ENCODE measurements around the gene STXBP6.

DNA sequence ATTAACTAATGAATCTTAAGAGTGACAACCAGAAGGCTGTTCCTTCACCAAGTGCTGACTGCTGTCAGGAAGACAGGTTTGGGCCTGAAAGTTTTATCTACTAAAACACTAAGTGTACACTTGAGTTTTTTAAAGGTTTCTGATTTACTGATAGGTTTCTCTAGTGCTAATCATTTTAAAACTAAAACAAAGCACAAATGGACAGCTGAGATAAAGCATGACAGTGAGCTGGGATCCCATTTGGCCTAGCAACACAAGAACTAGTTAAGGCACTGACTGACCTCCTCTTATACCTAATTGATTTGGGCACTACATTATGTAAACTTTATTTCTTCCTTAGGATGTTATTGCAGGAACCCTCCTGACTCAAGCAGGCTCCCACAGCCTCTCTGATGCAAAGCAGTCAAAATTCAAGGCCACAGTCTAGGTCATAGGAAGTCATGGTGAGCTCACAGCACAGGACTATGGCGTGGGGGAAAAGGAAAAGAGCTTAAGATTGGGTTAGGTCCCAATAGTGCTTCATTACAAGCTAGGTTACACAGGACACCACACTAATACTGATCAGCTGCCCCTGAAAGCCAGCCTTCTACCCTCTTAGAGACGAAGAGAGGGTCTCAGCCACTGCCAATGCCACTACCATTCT, 3.5 kb downstream of the STXBP6 start:
- TF ChIP-seq, protein P1, sequence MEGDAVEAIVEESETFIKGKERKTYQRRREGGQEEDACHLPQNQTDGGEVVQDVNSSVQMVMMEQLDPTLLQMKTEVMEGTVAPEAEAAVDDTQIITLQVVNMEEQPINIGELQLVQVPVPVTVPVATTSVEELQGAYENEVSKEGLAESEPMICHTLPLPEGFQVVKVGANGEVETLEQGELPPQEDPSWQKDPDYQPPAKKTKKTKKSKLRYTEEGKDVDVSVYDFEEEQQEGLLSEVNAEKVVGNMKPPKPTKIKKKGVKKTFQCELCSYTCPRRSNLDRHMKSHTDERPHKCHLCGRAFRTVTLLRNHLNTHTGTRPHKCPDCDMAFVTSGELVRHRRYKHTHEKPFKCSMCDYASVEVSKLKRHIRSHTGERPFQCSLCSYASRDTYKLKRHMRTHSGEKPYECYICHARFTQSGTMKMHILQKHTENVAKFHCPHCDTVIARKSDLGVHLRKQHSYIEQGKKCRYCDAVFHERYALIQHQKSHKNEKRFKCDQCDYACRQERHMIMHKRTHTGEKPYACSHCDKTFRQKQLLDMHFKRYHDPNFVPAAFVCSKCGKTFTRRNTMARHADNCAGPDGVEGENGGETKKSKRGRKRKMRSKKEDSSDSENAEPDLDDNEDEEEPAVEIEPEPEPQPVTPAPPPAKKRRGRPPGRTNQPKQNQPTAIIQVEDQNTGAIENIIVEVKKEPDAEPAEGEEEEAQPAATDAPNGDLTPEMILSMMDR (IDR thresholded peaks at IDR 0.05) = no peak
- TF ChIP-seq POLR2A (IDR thresholded peaks at IDR 0.05) = no peak
